ENCODE data around the gene SNRPE.

Gene SNRPE

GRCh38 chr1:203858055-203858454 is 3.3 kb upstream of the SNRPE start:
- no peak overlapping the region for H3K4me3 ChIP-seq (ENCODE audit: low read depth, low read length)
- DNase-seq (ENCODE audit: low read depth) = peak; percentile 74
- no peak for TF ChIP-seq CTCF (IDR thresholded peaks at IDR 0.05; ENCODE audit: low read depth, low read length, missing control alignments)
- in situ Hi-C loops (cut with HindIII; ENCODE audit: low sequenced_read_pairs) = no loop called here

GRCh38 chr1:203858975-203859374 is 2.4 kb upstream of the SNRPE start:
- TF ChIP-seq CTCF (IDR thresholded peaks at IDR 0.05; ENCODE audit: low read depth, low read length, missing control alignments) = no peak
- in situ Hi-C loops (cut with HindIII; ENCODE audit: low sequenced_read_pairs) = no loop called here
- no peak overlapping the region for H3K4me3 ChIP-seq (ENCODE audit: low read depth, low read length)
- DNase-seq (ENCODE audit: low read depth) = no peak

GRCh38 chr1:203860396-203861025 is 888 bp upstream of the SNRPE start:
- in situ Hi-C loops (cut with HindIII; ENCODE audit: low sequenced_read_pairs) = no loop called here
- peak; percentile 36 for DNase-seq (ENCODE audit: low read depth)

GRCh38 chr1:203867802-203868201 is 6.4 kb downstream of the SNRPE start:
- no peak for TF ChIP-seq CTCF (IDR thresholded peaks at IDR 0.05; ENCODE audit: low read depth, low read length, missing control alignments)
- no peak overlapping the region for H3K4me3 ChIP-seq (ENCODE audit: low read depth, low read length)
- no peak for DNase-seq (ENCODE audit: low read depth)
- in situ Hi-C loops (cut with HindIII; ENCODE audit: low sequenced_read_pairs) = loop anchor here (5.0 kb wide), 1 partner anchor 494 kb away; no protein-coding TSS in a partner anchor

More at GRCh38 chr1:203860396-203861025, 888 bp upstream of the SNRPE start:
- TF ChIP-seq CTCF (IDR thresholded peaks at IDR 0.05; ENCODE audit: low read depth, low read length, missing control alignments) = no peak
- peak overlapping the region; percentile 89 for H3K4me3 ChIP-seq (ENCODE audit: low read depth, low read length)

- DNase-seq (ENCODE audit: low read depth) = no peak
- in situ Hi-C loops (cut with HindIII; ENCODE audit: low sequenced_read_pairs) = loop anchor here (5.0 to 10.0 kb wide), 2 partner anchors 155 to 267 kb away; no protein-coding TSS in a partner anchor
- no peak overlapping the region for H3K4me3 ChIP-seq (ENCODE audit: low read depth, low read length)
- TF ChIP-seq CTCF (IDR thresholded peaks at IDR 0.05; ENCODE audit: low read depth, low read length, missing control alignments) = no peak
Observed at GRCh38 chr1:203870245-203870644, 8.8 kb downstream of the SNRPE start.

- peak; percentile 91 for TF ChIP-seq CTCF (IDR thresholded peaks at IDR 0.05; ENCODE audit: low read depth, low read length, missing control alignments)
- in situ Hi-C loops (cut with HindIII; ENCODE audit: low sequenced_read_pairs) = loop anchor here (5.0 to 10.0 kb wide), 2 partner anchors 154 to 266 kb away; no protein-coding TSS in a partner anchor
Observed at GRCh38 chr1:203871114-203871880, 9.9 kb downstream of the SNRPE start.

More at GRCh38 chr1:203871114-203871880, 9.9 kb downstream of the SNRPE start:
- DNase-seq (ENCODE audit: low read depth) = peak; percentile 80
- no peak overlapping the region for H3K4me3 ChIP-seq (ENCODE audit: low read depth, low read length)

Data from astrocyte of the cerebellum (primary cell).